HL-60 (cell line): Measurements from ENCODE around the gene ARHGEF12.

Experiments
- DNase-seq, 2 experiments: peaks; one replicate each; pipeline ENCODE4 v3.0.0-alpha.2; 2010 to 2020; ENCODE audit warnings: low read depth in 1 of 2, low spot score in 1 of 2
- H3K27ac ChIP-seq: fragments of 250-450 bp; sonication (Bioruptor Pico); replicated peaks from 2 replicates; pipeline ENCODE4 v1.5.1; 2020; ENCODE audit warnings: mild to moderate bottlenecking, moderate library complexity
- H3K27me3 ChIP-seq: fragments of 250-450 bp; sonication (Bioruptor Pico); 2 replicates; pipeline ENCODE4 v1.5.1; 2021; ENCODE audit warnings: mild to moderate bottlenecking, moderate library complexity; ENCODE audit not compliant: insufficient read depth, poor library complexity, severe bottlenecking
- H3K4me3 ChIP-seq: replicated peaks from 2 replicates; pipeline ENCODE4 v1.5.1; 2011; ENCODE audit warnings: mild to moderate bottlenecking, control low read depth, low read length; ENCODE audit not compliant: insufficient read depth
- CTCF ChIP-seq: IDR thresholded peaks from one replicate; pipeline ENCODE4 v1.5.1; 2011; ENCODE audit warnings: low read length, control low read depth, inconsistent platforms; ENCODE audit not compliant: insufficient read depth
- GABPA ChIP-seq: IDR thresholded peaks from 2 replicates; pipeline ENCODE4 v1.6.1; 2012; ENCODE audit warnings: low read depth
- POLR2AphosphoS5 ChIP-seq: IDR thresholded peaks from 2 replicates; pipeline ENCODE4 v1.6.1; 2012; ENCODE audit warnings: low read depth
- REST ChIP-seq: IDR thresholded peaks from 2 replicates; pipeline ENCODE4 v1.6.1; 2012; ENCODE audit warnings: low read depth; ENCODE audit not compliant: insufficient replicate concordance
- SPI1 ChIP-seq: IDR thresholded peaks from 2 replicates; pipeline ENCODE4 v1.6.1; 2012; ENCODE audit warnings: low read depth, mild to moderate bottlenecking, borderline replicate concordance

Gene ARHGEF12

GRCh38 chr11:120339394-120339890, 3.2 kb downstream of the ARHGEF12 start:
- TF ChIP-seq REST (no peak), POLR2AphosphoS5 (no peak), CTCF (no peak), SPI1 (no peak), GABPA (no peak)
- Histone ChIP-seq H3K27me3 (peaks cover 68% of the 10 kb centered on the region), H3K27ac (no peak overlapping the region), H3K4me3 (no peak overlapping the region)
- DNase-seq, result no peak

- no peak for TF ChIP-seq GABPA
- TF ChIP-seq SPI1, result no peak
- no peak for TF ChIP-seq REST
- no peak for TF ChIP-seq POLR2AphosphoS5
- no peak for TF ChIP-seq CTCF
- peaks cover 70% of the 10 kb centered on the region for H3K27me3 ChIP-seq
- no peak overlapping the region for H3K4me3 ChIP-seq
- DNase-seq, result no peak
- no peak overlapping the region for H3K27ac ChIP-seq
Observed at GRCh38 chr11:120340529-120340928, 4.3 kb downstream of the ARHGEF12 start.

DNA sequence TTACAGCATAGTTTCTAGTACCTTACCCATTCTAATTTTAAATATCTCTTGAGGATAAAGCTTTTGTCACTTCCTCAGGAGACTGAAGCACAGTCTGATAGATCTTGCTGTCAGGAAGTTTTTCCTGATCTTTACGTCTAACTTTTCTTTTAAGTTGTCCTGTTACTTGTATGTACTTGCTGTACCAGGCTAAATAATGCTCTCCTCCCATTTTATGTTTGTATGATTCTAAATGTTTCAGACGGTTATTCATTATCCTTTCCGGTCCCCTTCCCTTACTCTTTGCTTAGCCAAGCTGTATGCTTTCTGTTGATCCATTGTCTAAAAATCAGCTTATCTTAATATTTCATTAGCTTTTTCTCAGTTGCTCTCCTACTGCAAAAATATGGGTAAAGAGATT, 6.0 kb downstream of the ARHGEF12 start:
- no peak overlapping the region for H3K4me3 ChIP-seq
- H3K27ac ChIP-seq, result no peak overlapping the region
- TF ChIP-seq REST (no peak), GABPA (no peak), SPI1 (no peak), POLR2AphosphoS5 (no peak), CTCF (no peak)
- DNase-seq, result no peak
- H3K27me3 ChIP-seq, result peaks cover 71% of the 10 kb centered on the region
